Vagina (tissue), 2 donors: Measurements from ENCODE around the gene ABCC6. TPM values are rescaled to one million over a fixed set of nuclear protein-coding genes. Genes with fewer than 3 reads are reported as not detected.
"Not testable (repeated sequence)": the region's sequence is repeated elsewhere in the genome, so short reads cannot be mapped to it uniquely, and the experiment has no call there.

Experiments used
- DNase-seq, 2 donors: peaks; one replicate each; pipeline ENCODE4 v3.0.0-alpha.2; 2017; ENCODE audit errors: extremely low spot score in 2 of 2
- H3K27ac ChIP-seq: fragments of 200-600 bp; sonication (generic); one replicate; pipeline ENCODE4 v1.5.1; 2019
- H3K27me3 ChIP-seq: fragments of 200-600 bp; sonication (generic); one replicate; pipeline ENCODE4 v1.5.1; 2019
- H3K36me3 ChIP-seq, 2 donors: fragments of 200-600 bp; sonication (generic); one replicate each; pipeline ENCODE4 v1.5.1; 2017 to 2019
- H3K4me1 ChIP-seq: fragments of 200-600 bp; sonication (generic); one replicate; pipeline ENCODE4 v1.5.1; 2019
- H3K4me3 ChIP-seq, 2 donors: fragments of 200-600 bp; sonication (generic); 1 replicate in 1 of 2; 2 replicates in 1 of 2; pipeline ENCODE4 v1.5.1; 2016 to 2019
- H3K9me3 ChIP-seq: fragments of 200-600 bp; sonication (generic); one replicate; pipeline ENCODE4 v1.5.1; 2019
- intact Hi-C: fragments of 100-400 bp; cut with DNase I; formaldehyde crosslinking; loops from one replicate; pipeline ENCODE4 v1.15.1; 2023
- total RNA-seq: library from RNA; depleted of rRNA; stranded (reverse); fragments of >200 nt; gene quantifications from one replicate; pipeline ENCODE4 v1.2.3, GENCODE V29; 2016

Gene ABCC6
- total RNA-seq: 0.49 TPM

GRCh38 chr16:16222850-16223661 lies at the start of gene ABCC6:
Gene ABCC6 (minus strand): TSS chr16:16223494. CDS start chr16:16223434, 60 bp downstream.
- H3K27ac ChIP-seq, H3K4me1 ChIP-seq, intact Hi-C loops, H3K9me3 ChIP-seq, H3K36me3 ChIP-seq, DNase-seq, H3K27me3 ChIP-seq: not testable (repeated sequence)
- H3K4me3 ChIP-seq: peak within 1 kb of the TSS in 1 of 2 donors; percentile 21

GRCh38 chr16:16272573-16273221 lies 49.4 kb upstream of the ABCC6 start:
- H3K27me3 ChIP-seq, intact Hi-C loops, H3K27ac ChIP-seq, H3K9me3 ChIP-seq, H3K36me3 ChIP-seq, H3K4me3 ChIP-seq, H3K4me1 ChIP-seq, DNase-seq: not testable (repeated sequence)

GRCh38 chr16:16271658-16272057 lies 48.4 kb upstream of the ABCC6 start:
- intact Hi-C loops, H3K27me3 ChIP-seq, H3K4me1 ChIP-seq, H3K27ac ChIP-seq, H3K9me3 ChIP-seq, H3K4me3 ChIP-seq, DNase-seq, H3K36me3 ChIP-seq: not testable (repeated sequence)

- H3K4me1 ChIP-seq, DNase-seq, H3K36me3 ChIP-seq, H3K4me3 ChIP-seq, H3K27me3 ChIP-seq, intact Hi-C loops, H3K9me3 ChIP-seq, H3K27ac ChIP-seq: not testable (repeated sequence)
Measured at GRCh38 chr16:16268185-16268808, 45.0 kb upstream of the ABCC6 start.

GRCh38 chr16:16267708-16268107 lies 44.4 kb upstream of the ABCC6 start:
- intact Hi-C loops, H3K4me1 ChIP-seq, H3K27me3 ChIP-seq, H3K4me3 ChIP-seq, H3K27ac ChIP-seq, H3K36me3 ChIP-seq, H3K9me3 ChIP-seq, DNase-seq: not testable (repeated sequence)

GRCh38 chr16:16265044-16265443 lies 41.8 kb upstream of the ABCC6 start:
- H3K4me1 ChIP-seq, H3K9me3 ChIP-seq, DNase-seq, H3K27ac ChIP-seq, H3K27me3 ChIP-seq, H3K36me3 ChIP-seq, H3K4me3 ChIP-seq, intact Hi-C loops: not testable (repeated sequence)

GRCh38 chr16:16263947-16264346 lies 40.7 kb upstream of the ABCC6 start:
- H3K36me3 ChIP-seq, H3K9me3 ChIP-seq, H3K4me1 ChIP-seq, H3K27ac ChIP-seq, DNase-seq, intact Hi-C loops, H3K4me3 ChIP-seq, H3K27me3 ChIP-seq: not testable (repeated sequence)

- H3K27ac ChIP-seq, H3K27me3 ChIP-seq, intact Hi-C loops, H3K9me3 ChIP-seq, H3K36me3 ChIP-seq, H3K4me1 ChIP-seq, DNase-seq, H3K4me3 ChIP-seq: not testable (repeated sequence)
Measured at GRCh38 chr16:16262954-16263555, 39.8 kb upstream of the ABCC6 start.

GRCh38 chr16:16259971-16260370 lies 36.7 kb upstream of the ABCC6 start:
- DNase-seq, H3K4me3 ChIP-seq, H3K27me3 ChIP-seq, H3K27ac ChIP-seq, H3K9me3 ChIP-seq, H3K4me1 ChIP-seq, intact Hi-C loops, H3K36me3 ChIP-seq: not testable (repeated sequence)

- H3K4me3 ChIP-seq, H3K4me1 ChIP-seq, H3K27ac ChIP-seq, intact Hi-C loops, H3K36me3 ChIP-seq, H3K27me3 ChIP-seq, DNase-seq, H3K9me3 ChIP-seq: not testable (repeated sequence)
Measured at GRCh38 chr16:16258822-16259221, 35.5 kb upstream of the ABCC6 start.

GRCh38 chr16:16257301-16257923 lies 34.1 kb upstream of the ABCC6 start:
- intact Hi-C loops, H3K36me3 ChIP-seq, DNase-seq, H3K9me3 ChIP-seq, H3K27me3 ChIP-seq, H3K4me3 ChIP-seq, H3K4me1 ChIP-seq, H3K27ac ChIP-seq: not testable (repeated sequence)

- H3K4me1 ChIP-seq, DNase-seq, intact Hi-C loops, H3K9me3 ChIP-seq, H3K36me3 ChIP-seq, H3K4me3 ChIP-seq, H3K27ac ChIP-seq, H3K27me3 ChIP-seq: not testable (repeated sequence)
Measured at GRCh38 chr16:16252377-16252776, 29.1 kb upstream of the ABCC6 start.
